SU-DHL-6 (cell line): Measurements from ENCODE around the gene YES1.

Experiments
- CTCF ChIP-seq: fragments of 200-600 bp; sonication (generic); IDR thresholded peaks from one replicate; pipeline ENCODE4 v1.5.1; 2017; ENCODE audit warnings: antibody characterized with exemption, mild to moderate bottlenecking, low read length, moderate library complexity; ENCODE audit not compliant: insufficient read depth, poor library complexity, severe bottlenecking
- EZH2phosphoT487 ChIP-seq: fragments of 200-600 bp; sonication (generic), shearing (Covaris generic); conservative IDR thresholded peaks from 2 replicates; pipeline ENCODE4 v1.6.1; 2018; ENCODE audit warnings: mild to moderate bottlenecking, antibody characterized with exemption, low read length, moderate library complexity, mixed read lengths

- TF ChIP-seq CTCF (no peak), EZH2phosphoT487 (no peak)
Observed at GRCh38 chr18:840516-840915, 28.5 kb upstream of the YES1 start.
